Activated CD4-positive, CD25-positive, alpha-beta regulatory T cell treated with anti-CD3 and anti-CD28 coated beads, Interleukin-2, amount 50 U/mL, for 72 hours (primary cell): ENCODE data around the gene RFWD3.
A peak's percentile ranks its signal among the peaks of the same experiment; 100 is the strongest.
"Not testable (repeated sequence)": the region's sequence is repeated elsewhere in the genome, so short reads cannot be mapped to it uniquely, and the experiment has no call there.

Experiments used
- DNase-seq: peaks from one replicate; pipeline ENCODE4 v3.0.0; 2021

RFWD3 gene

GRCh38 chr16:74666425-74667254 lies at the start of gene RFWD3:
Gene RFWD3, minus strand, starts transcription at chr16:74666877. Its CDS starts 5,428 bp downstream, at chr16:74661449.
- DNase-seq = peak; percentile 90

GRCh38 chr16:74716355-74716754 lies 49.7 kb upstream of the RFWD3 start:
- no peak for DNase-seq

- DNase-seq = no peak
Measured at GRCh38 chr16:74713876-74714275, 47.2 kb upstream of the RFWD3 start.

- no peak for DNase-seq
Measured at GRCh38 chr16:74713325-74713724, 46.6 kb upstream of the RFWD3 start.

GRCh38 chr16:74711938-74712337 lies 45.3 kb upstream of the RFWD3 start:
- DNase-seq = no peak

- no peak for DNase-seq
Measured at GRCh38 chr16:74710401-74710800, 43.7 kb upstream of the RFWD3 start.

GRCh38 chr16:74709441-74709877 lies 42.8 kb upstream of the RFWD3 start:
- peak; percentile 81 for DNase-seq

GRCh38 chr16:74700438-74701225 lies 34.0 kb upstream of the RFWD3 start, which contains the start of gene MLKL:
Gene MLKL, minus strand, starts transcription at chr16:74700862. Its CDS starts 5,105 bp downstream, at chr16:74695757.
- peak; percentile 65 for DNase-seq

GRCh38 chr16:74700116-74700437 lies 33.4 kb upstream of the RFWD3 start:
- DNase-seq = no peak

GRCh38 chr16:74699666-74700065 lies 33.0 kb upstream of the RFWD3 start:
- no peak for DNase-seq

GRCh38 chr16:74698222-74698621 lies 31.5 kb upstream of the RFWD3 start:
- no peak for DNase-seq

- DNase-seq = peak; percentile 58
Measured at GRCh38 chr16:74695450-74696422, 29.1 kb upstream of the RFWD3 start.

GRCh38 chr16:74691093-74691855 lies 24.6 kb upstream of the RFWD3 start:
- DNase-seq = no peak

GRCh38 chr16:74682556-74682955 lies 15.9 kb upstream of the RFWD3 start:
- DNase-seq = no peak

- no peak for DNase-seq
Measured at GRCh38 chr16:74680681-74681080, 14.0 kb upstream of the RFWD3 start.

- no peak for DNase-seq
Measured at GRCh38 chr16:74679983-74680382, 13.3 kb upstream of the RFWD3 start.

- no peak for DNase-seq
Measured at GRCh38 chr16:74677868-74678267, 11.2 kb upstream of the RFWD3 start.

- DNase-seq = no peak
Measured at GRCh38 chr16:74673876-74674275, 7.2 kb upstream of the RFWD3 start.

GRCh38 chr16:74668877-74669276 lies 2.2 kb upstream of the RFWD3 start:
- DNase-seq = not testable (repeated sequence)

- peak; percentile 39 for DNase-seq
Measured at GRCh38 chr16:74667255-74667700, 601 bp upstream of the RFWD3 start.

- no peak for DNase-seq
Measured at GRCh38 chr16:74666010-74666421, 661 bp downstream of the RFWD3 start.

- no peak for DNase-seq
Measured at GRCh38 chr16:74661064-74661463, 5.6 kb downstream of the RFWD3 start.
